H9 (cell line): ENCODE data around the gene PTPMT1. TPM values are rescaled to one million over a fixed set of nuclear protein-coding genes. Genes with fewer than 3 reads are reported as not detected.

Experiments
- DNase-seq: peaks from one replicate; pipeline ENCODE4 v3.0.0-alpha.2; 2017
- H2AFZ ChIP-seq: one replicate; pipeline ENCODE4 v1.6.1; 2013; ENCODE audit warnings: mild to moderate bottlenecking, low read length, control low read depth, moderate library complexity
- H2AK5ac ChIP-seq: 2 replicates; pipeline ENCODE4 v1.6.1; 2013; ENCODE audit warnings: low read length, control low read depth, mixed read lengths; ENCODE audit not compliant: insufficient read length
- H2BK120ac ChIP-seq: one replicate; pipeline ENCODE4 v1.6.1; 2013; ENCODE audit warnings: low read depth, mild to moderate bottlenecking, low read length, control low read depth, inconsistent platforms; ENCODE audit not compliant: poor library complexity, severe bottlenecking
- H2BK12ac ChIP-seq: 2 replicates; pipeline ENCODE4 v1.6.1; 2013; ENCODE audit warnings: low read length, control low read depth, mixed read lengths, low read depth; ENCODE audit not compliant: insufficient read length
- H2BK15ac ChIP-seq: 2 replicates; pipeline ENCODE4 v1.6.1; 2013; ENCODE audit warnings: low read depth, low read length, control low read depth
- H2BK20ac ChIP-seq: one replicate; pipeline ENCODE4 v1.6.1; 2013; ENCODE audit warnings: low read depth, mild to moderate bottlenecking, low read length, control low read depth, inconsistent platforms; ENCODE audit not compliant: poor library complexity, severe bottlenecking
- H2BK5ac ChIP-seq: 2 replicates; pipeline ENCODE4 v1.6.1; 2013; ENCODE audit warnings: low read length, control low read depth, mixed read lengths; ENCODE audit not compliant: insufficient read length
- H3K14ac ChIP-seq: 2 replicates; pipeline ENCODE4 v1.6.1; 2013; ENCODE audit warnings: low read length, control low read depth; ENCODE audit not compliant: insufficient read depth
- H3K18ac ChIP-seq: 2 replicates; pipeline ENCODE4 v1.6.1; 2013; ENCODE audit warnings: low read depth, mild to moderate bottlenecking, mixed read lengths, low read length, control low read depth; ENCODE audit not compliant: insufficient read length
- H3K23ac ChIP-seq: 2 replicates; pipeline ENCODE4 v1.6.1; 2013; ENCODE audit warnings: low read length, control low read depth, mixed read lengths, low read depth; ENCODE audit not compliant: insufficient read length
- H3K23me2 ChIP-seq: 2 replicates; pipeline ENCODE4 v1.6.1; 2013; ENCODE audit warnings: low read depth, mild to moderate bottlenecking, mixed read lengths, low read length, control low read depth; ENCODE audit not compliant: insufficient read length, poor library complexity, severe bottlenecking
- H3K27ac ChIP-seq: 2 replicates; pipeline ENCODE4 v1.5.1; 2013; ENCODE audit warnings: low read length, control low read depth, mixed read lengths, low read depth; ENCODE audit not compliant: insufficient read length
- H3K27me3 ChIP-seq: 2 replicates; pipeline ENCODE4 v1.6.1; 2013; ENCODE audit warnings: low read length, control low read depth, inconsistent platforms; ENCODE audit not compliant: insufficient read depth
- H3K4ac ChIP-seq: 2 replicates; pipeline ENCODE4 v1.6.1; 2013; ENCODE audit warnings: low read depth, mild to moderate bottlenecking, control low read depth, inconsistent platforms, low read length, moderate library complexity
- H3K4me1 ChIP-seq: 2 replicates; pipeline ENCODE4 v1.6.1; 2013; ENCODE audit warnings: low read length, control low read depth, inconsistent platforms; ENCODE audit not compliant: insufficient read depth
- H3K4me2 ChIP-seq: 2 replicates; pipeline ENCODE4 v1.6.1; 2013; ENCODE audit warnings: low read length, control low read depth, mixed read lengths; ENCODE audit not compliant: insufficient read length, insufficient read depth
- H3K56ac ChIP-seq: 2 replicates; pipeline ENCODE4 v1.6.1; 2013; ENCODE audit warnings: low read depth, mild to moderate bottlenecking, mixed read lengths, low read length, control low read depth; ENCODE audit not compliant: insufficient read length
- H3K79me1 ChIP-seq: 2 replicates; pipeline ENCODE4 v1.6.1; 2013; ENCODE audit warnings: low read depth, mild to moderate bottlenecking, moderate library complexity, low read length, control low read depth, inconsistent platforms; ENCODE audit not compliant: insufficient read depth, poor library complexity, severe bottlenecking
- H3K79me2 ChIP-seq: 2 replicates; pipeline ENCODE4 v1.6.1; 2013; ENCODE audit warnings: low read length, control low read depth, inconsistent platforms; ENCODE audit not compliant: insufficient read depth
- H3K9ac ChIP-seq: 2 replicates; pipeline ENCODE4 v1.6.1; 2013; ENCODE audit warnings: low read length, control low read depth, mixed read lengths; ENCODE audit not compliant: insufficient read length; ENCODE audit errors: extremely low read depth
- H3K9me3 ChIP-seq: one replicate; pipeline ENCODE4 v1.6.1; 2013; ENCODE audit warnings: low read depth, low read length, inconsistent platforms; ENCODE audit not compliant: control insufficient read depth
- H3T11ph ChIP-seq: one replicate; pipeline ENCODE4 v1.6.1; 2013; ENCODE audit warnings: mild to moderate bottlenecking, low read length, control low read depth, inconsistent platforms
- H4K20me1 ChIP-seq: one replicate; pipeline ENCODE4 v1.6.1; 2013; ENCODE audit not compliant: control insufficient read depth, insufficient read length, insufficient read depth
- H4K5ac ChIP-seq: 2 replicates; pipeline ENCODE4 v1.6.1; 2013; ENCODE audit warnings: low read depth, mild to moderate bottlenecking, mixed read lengths, low read length, control low read depth; ENCODE audit not compliant: insufficient read length
- H4K8ac ChIP-seq: replicated peaks from 2 replicates; pipeline ENCODE4 v1.6.1; 2013; ENCODE audit warnings: low read length, control low read depth, mixed read lengths, low read depth; ENCODE audit not compliant: insufficient read length
- H4K91ac ChIP-seq: 2 replicates; pipeline ENCODE4 v1.6.1; 2013; ENCODE audit warnings: low read depth, mild to moderate bottlenecking, moderate library complexity, mixed read lengths, low read length, control low read depth; ENCODE audit not compliant: insufficient read length
- H3K27ac Mint-ChIP-seq, 3 experiments: 2 replicates in 2 of 3; 3 replicates in 1 of 3; pipeline ENCODE4 v1.8.0; 2020 to 2021; ENCODE audit warnings: mixed read lengths in 3 of 3, mild to moderate bottlenecking in 1 of 3, moderate library complexity in 1 of 3
- H3K27me3 Mint-ChIP-seq: 2 replicates; pipeline ENCODE4 v1.8.0; 2021; ENCODE audit warnings: low read depth, mild to moderate bottlenecking, moderate library complexity, mixed read lengths
- H3K36me3 Mint-ChIP-seq, 3 experiments: 2 replicates in 2 of 3; 3 replicates in 1 of 3; pipeline ENCODE4 v1.8.0; 2020 to 2021; ENCODE audit warnings: low read depth in 3 of 3, mixed read lengths in 3 of 3; ENCODE audit not compliant: insufficient read depth in 1 of 3
- H3K4me1 Mint-ChIP-seq, 2 experiments: 2 replicates each; pipeline ENCODE4 v1.8.0; 2020; ENCODE audit warnings: mixed read lengths in 2 of 2
- H3K4me3 Mint-ChIP-seq, 2 experiments: 2 replicates in 1 of 2; 3 replicates in 1 of 2; pipeline ENCODE4 v1.8.0; 2020 to 2021; ENCODE audit warnings: mild to moderate bottlenecking in 2 of 2, mixed read lengths in 2 of 2, moderate library complexity in 1 of 2
- H3K9me3 Mint-ChIP-seq, 2 experiments: 2 replicates in 1 of 2; 3 replicates in 1 of 2; pipeline ENCODE4 v1.8.0; 2020; ENCODE audit warnings: mild to moderate bottlenecking in 2 of 2, mixed read lengths in 2 of 2, moderate library complexity in 1 of 2
- WGBS: extraction: QIAGEN DNeasy Blood & Tissue Kit; methylation state at CpG from one replicate; pipeline ENCODE4 v1.1.7; 2013; ENCODE audit warnings: missing lambda C conversion rate, low lambda C conversion rate, mixed read lengths; ENCODE audit not compliant: insufficient read length; ENCODE audit errors: extremely low coverage; 5-methylcytosine and 5-hydroxymethylcytosine counted together
- total RNA-seq: library from RNA; stranded (reverse); gene quantifications from 2 replicates; pipeline ENCODE4 v1.2.1, GENCODE V29; 2021
- TF ChIP-seq, protein P1 (sequence below): fragments of 200-600 bp; sonication (generic); conservative IDR thresholded peaks from 3 replicates; pipeline ENCODE4 v1.8.0; 2021; ENCODE audit warnings: antibody characterized with exemption, mild to moderate bottlenecking

PTPMT1 gene
- total RNA-seq, 1 experiment from 2014 or later: 72.9 TPM

DNA sequence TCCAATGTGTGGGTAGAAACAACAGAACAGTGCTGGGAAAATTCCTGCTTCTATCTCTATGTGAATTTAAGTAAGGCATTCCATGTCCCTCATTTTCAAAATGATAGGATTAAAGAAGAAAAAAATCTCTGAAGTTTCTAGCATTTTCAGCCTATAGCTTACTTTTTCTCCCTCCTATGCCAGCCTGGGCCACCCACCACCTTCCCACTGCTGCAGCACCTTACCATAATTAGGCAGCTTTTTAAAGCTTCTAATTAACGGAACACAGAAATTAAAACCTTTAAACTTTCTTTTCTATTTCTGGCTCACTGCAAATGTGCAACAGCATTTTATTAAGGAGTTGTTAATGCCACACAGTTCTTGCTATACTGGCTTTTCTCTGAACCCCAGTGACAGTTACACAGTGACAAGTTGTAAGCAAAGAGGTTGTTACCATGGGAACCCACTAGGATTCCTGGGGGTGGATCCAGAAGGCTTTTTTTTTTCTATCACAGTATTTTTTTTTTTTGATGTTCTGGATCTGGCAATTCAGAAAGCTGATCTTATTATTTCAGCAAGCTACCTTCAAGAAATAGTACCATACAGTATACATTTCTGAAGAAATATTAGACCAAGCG, 32.7 kb upstream of the PTPMT1 start:
- no peak overlapping the region for H2BK120ac ChIP-seq
- H3T11ph ChIP-seq: no peak overlapping the region
- H3K4me1 ChIP-seq: no peaks in the 10 kb centered on the region
- H3K4me3 Mint-ChIP-seq: no peak overlapping the region
- TF ChIP-seq, protein P1, sequence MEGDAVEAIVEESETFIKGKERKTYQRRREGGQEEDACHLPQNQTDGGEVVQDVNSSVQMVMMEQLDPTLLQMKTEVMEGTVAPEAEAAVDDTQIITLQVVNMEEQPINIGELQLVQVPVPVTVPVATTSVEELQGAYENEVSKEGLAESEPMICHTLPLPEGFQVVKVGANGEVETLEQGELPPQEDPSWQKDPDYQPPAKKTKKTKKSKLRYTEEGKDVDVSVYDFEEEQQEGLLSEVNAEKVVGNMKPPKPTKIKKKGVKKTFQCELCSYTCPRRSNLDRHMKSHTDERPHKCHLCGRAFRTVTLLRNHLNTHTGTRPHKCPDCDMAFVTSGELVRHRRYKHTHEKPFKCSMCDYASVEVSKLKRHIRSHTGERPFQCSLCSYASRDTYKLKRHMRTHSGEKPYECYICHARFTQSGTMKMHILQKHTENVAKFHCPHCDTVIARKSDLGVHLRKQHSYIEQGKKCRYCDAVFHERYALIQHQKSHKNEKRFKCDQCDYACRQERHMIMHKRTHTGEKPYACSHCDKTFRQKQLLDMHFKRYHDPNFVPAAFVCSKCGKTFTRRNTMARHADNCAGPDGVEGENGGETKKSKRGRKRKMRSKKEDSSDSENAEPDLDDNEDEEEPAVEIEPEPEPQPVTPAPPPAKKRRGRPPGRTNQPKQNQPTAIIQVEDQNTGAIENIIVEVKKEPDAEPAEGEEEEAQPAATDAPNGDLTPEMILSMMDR: no peak
- no peak overlapping the region for H2AFZ ChIP-seq
- peaks cover 4% of the 10 kb centered on the region for H3K79me1 ChIP-seq
- H3K56ac ChIP-seq: no peak overlapping the region
- no peak overlapping the region for H2BK20ac ChIP-seq
- peak overlapping the region in 1 of 3 experiments; percentile 49; a peak in 2 of 7 replicates for H3K27ac Mint-ChIP-seq
- no peak overlapping the region for H2BK5ac ChIP-seq
- H3K27me3 Mint-ChIP-seq: no peaks in the 10 kb centered on the region; the same call in 1 of the 2 replicates
- no peak overlapping the region for H3K27ac ChIP-seq
- no peak overlapping the region for H3K23ac ChIP-seq
- WGBS: no CpG with 5 or more reads among the region's 2 CpGs
- no peak overlapping the region for H4K8ac ChIP-seq
- no peak overlapping the region for H3K9ac ChIP-seq
- H2AK5ac ChIP-seq: no peak overlapping the region
- H3K27me3 ChIP-seq: no peaks in the 10 kb centered on the region
- peaks cover 1 to 20% (median 4%) of the 10 kb centered on the region in 3 experiments; a peak in 5 of 7 replicates for H3K36me3 Mint-ChIP-seq
- no peak for DNase-seq
- H3K79me2 ChIP-seq: peaks cover 64% of the 10 kb centered on the region; the same call in 1 of the 2 replicates
- no peaks in the 10 kb centered on the region for H3K9me3 ChIP-seq
- H3K4ac ChIP-seq: no peak overlapping the region
- H4K91ac ChIP-seq: no peak overlapping the region
- no peak overlapping the region for H2BK12ac ChIP-seq
- no peak overlapping the region for H3K14ac ChIP-seq
- no peak overlapping the region for H3K4me2 ChIP-seq
- peaks cover 13 to 14% of the 10 kb centered on the region in 2 experiments for H3K4me1 Mint-ChIP-seq
- H3K18ac ChIP-seq: no peak overlapping the region
- no peak overlapping the region for H2BK15ac ChIP-seq
- no peaks in the 10 kb centered on the region for H4K20me1 ChIP-seq
- H3K23me2 ChIP-seq: no peaks in the 10 kb centered on the region
- no peak overlapping the region for H4K5ac ChIP-seq
- H3K9me3 Mint-ChIP-seq: no peaks in the 10 kb centered on the region
